HG03159 (cell line): ENCODE results near the gene TNFRSF11A.
A peak's percentile ranks its signal among the peaks of the same experiment; 100 is the strongest.

Source experiments
- ATAC-seq: cut with Tn5 transposase; IDR thresholded peaks from one replicate; pipeline ENCODE4 v1.9.1; 2021; ENCODE audit warnings: mild to moderate bottlenecking, moderate library complexity; ENCODE audit not compliant: unreplicated experiment

The TNFRSF11A gene

GRCh38 chr18:62324917-62325805 lies at the start of gene TNFRSF11A:
TSS of gene TNFRSF11A (plus strand) at chr18:62325310. CDS start at chr18:62325353, 43 bp downstream.
- ATAC-seq: peak; percentile 58

- no peak for ATAC-seq
Observed at GRCh38 chr18:62277045-62277444, 48.1 kb upstream of the TNFRSF11A start.

- ATAC-seq: no peak
Observed at GRCh38 chr18:62279561-62279960, 45.5 kb upstream of the TNFRSF11A start.

- no peak for ATAC-seq
Observed at GRCh38 chr18:62280058-62280457, 45.1 kb upstream of the TNFRSF11A start.

- no peak for ATAC-seq
Observed at GRCh38 chr18:62280786-62281185, 44.3 kb upstream of the TNFRSF11A start.

- ATAC-seq: no peak
Observed at GRCh38 chr18:62281684-62282083, 43.4 kb upstream of the TNFRSF11A start.

GRCh38 chr18:62282188-62282629 lies 42.9 kb upstream of the TNFRSF11A start:
- no peak for ATAC-seq

- no peak for ATAC-seq
Observed at GRCh38 chr18:62284637-62285036, 40.5 kb upstream of the TNFRSF11A start.

GRCh38 chr18:62285281-62285680 lies 39.8 kb upstream of the TNFRSF11A start:
- no peak for ATAC-seq

- ATAC-seq: peak; percentile 42
Observed at GRCh38 chr18:62287781-62288664, 37.1 kb upstream of the TNFRSF11A start.

GRCh38 chr18:62288665-62289008 lies 36.5 kb upstream of the TNFRSF11A start:
- peak; percentile 69 for ATAC-seq

GRCh38 chr18:62289047-62289446 lies 36.1 kb upstream of the TNFRSF11A start:
- peak; percentile 49 for ATAC-seq

- no peak for ATAC-seq
Observed at GRCh38 chr18:62294073-62294472, 31.0 kb upstream of the TNFRSF11A start.

GRCh38 chr18:62300359-62300963 lies 24.6 kb upstream of the TNFRSF11A start:
- no peak for ATAC-seq

- no peak for ATAC-seq
Observed at GRCh38 chr18:62301322-62301721, 23.8 kb upstream of the TNFRSF11A start.

GRCh38 chr18:62312851-62313250 lies 12.3 kb upstream of the TNFRSF11A start:
- no peak for ATAC-seq

GRCh38 chr18:62318228-62319180 lies 6.6 kb upstream of the TNFRSF11A start:
- no peak for ATAC-seq

- ATAC-seq: no peak
Observed at GRCh38 chr18:62321201-62321600, 3.9 kb upstream of the TNFRSF11A start.

GRCh38 chr18:62323483-62324180 lies 1.5 kb upstream of the TNFRSF11A start:
- ATAC-seq: no peak
